ENCODE data around the gene TMEM252.

GRCh38 chr9:68546596-68547390 is 6.1 kb upstream of the TMEM252 start:
- TF ChIP-seq CTCF (IDR thresholded peaks at IDR 0.05; ENCODE audit: low read length) (no peak), EZH2 (optimal IDR thresholded peaks at IDR 0.05; ENCODE audit: low read depth, low read length) (no peak), EZH2phosphoT487 (IDR thresholded peaks at IDR 0.05; ENCODE audit: low read length) (no peak)
